ENCODE measurements around the gene PPP2R5C.

Gene PPP2R5C

DNA sequence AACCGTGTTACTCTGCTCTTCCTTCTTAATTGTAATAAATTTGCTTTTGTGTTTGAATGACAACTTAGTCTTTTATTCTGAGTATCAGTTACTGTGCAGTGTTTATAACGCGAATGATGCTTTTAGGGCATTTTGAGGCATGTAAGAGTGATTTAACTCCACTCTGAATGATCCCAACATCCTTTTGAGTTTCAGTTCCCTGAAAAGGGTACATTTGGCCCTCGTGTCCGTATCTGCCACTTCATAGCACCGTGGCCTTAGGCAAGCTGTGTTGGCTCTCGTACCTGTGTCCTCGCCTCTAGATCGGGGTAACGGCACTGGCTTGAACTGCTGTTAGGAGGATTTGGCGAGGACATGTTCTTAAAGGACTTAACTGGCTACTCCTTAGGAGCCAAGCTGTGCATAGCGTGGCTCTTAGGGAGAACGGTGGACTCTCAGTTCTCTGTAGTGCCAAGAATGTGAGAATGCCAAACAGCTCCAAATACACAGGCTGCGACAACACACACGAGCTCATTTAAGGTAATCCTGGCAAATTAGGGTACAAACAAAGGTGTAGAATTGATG lies 92.0 kb downstream of the PPP2R5C start:
- in situ Hi-C loops (cut with MboI; ENCODE audit: low pct_unique_long_range_greater_than_20kb, low sequenced_read_pairs, unreplicated experiment), result no loop called here
- no peak for DNase-seq (ENCODE audit: low spot score)

DNA sequence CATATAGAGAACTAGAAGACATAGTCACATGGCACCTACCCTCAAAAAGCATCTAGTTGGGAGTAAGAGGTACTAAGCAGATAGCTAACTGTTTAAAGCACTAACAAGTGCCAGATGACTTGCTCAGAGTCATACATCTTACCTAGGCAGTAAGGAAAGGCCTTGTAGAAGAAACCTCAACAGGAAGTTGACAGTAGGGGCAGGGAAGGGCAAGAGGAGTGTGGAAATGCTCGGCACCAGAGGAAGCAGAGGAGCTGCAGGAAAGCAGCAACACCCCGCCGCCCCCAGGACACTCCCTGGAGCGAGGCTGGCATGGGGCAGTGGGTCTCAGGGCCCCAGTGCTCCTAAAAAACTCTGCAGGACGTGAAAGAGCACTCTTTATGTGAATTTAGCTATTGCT lies 92.9 kb downstream of the PPP2R5C start:
- TF ChIP-seq CTCF (IDR thresholded peaks at IDR 0.05; ENCODE audit: extremely low read depth, insufficient read depth, missing control alignments), result no peak
- in situ Hi-C loops (cut with MboI; ENCODE audit: low pct_unique_long_range_greater_than_20kb, low sequenced_read_pairs, unreplicated experiment), result no loop called here
- no peak for DNase-seq (ENCODE audit: low spot score)

More for the DNA sequence above, 92.0 kb downstream of the PPP2R5C start:
- TF ChIP-seq CTCF (IDR thresholded peaks at IDR 0.05; ENCODE audit: extremely low read depth, insufficient read depth, missing control alignments), result no peak

DNA sequence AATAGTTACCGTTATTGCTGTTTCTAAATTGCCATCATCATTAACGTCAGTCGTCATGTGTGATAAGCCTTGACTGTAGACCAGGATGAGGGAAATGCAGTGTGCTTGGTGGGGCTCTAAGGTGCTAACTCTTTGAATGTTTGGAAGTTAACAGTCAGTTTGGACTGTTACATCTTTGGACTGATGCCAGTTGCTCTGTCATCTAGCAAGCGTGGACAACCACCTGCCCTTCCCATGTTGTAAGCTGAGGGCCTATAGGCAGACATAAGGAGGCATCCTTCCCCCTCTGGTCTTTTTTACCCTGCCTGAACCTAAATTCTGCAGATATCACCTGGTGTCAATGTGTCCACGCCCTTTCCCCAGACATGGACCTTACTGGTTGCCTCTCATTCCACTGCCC lies 94.4 kb downstream of the PPP2R5C start:
- no peak for DNase-seq (ENCODE audit: low spot score)
- in situ Hi-C loops (cut with MboI; ENCODE audit: low pct_unique_long_range_greater_than_20kb, low sequenced_read_pairs, unreplicated experiment), result no loop called here
- no peak for TF ChIP-seq CTCF (IDR thresholded peaks at IDR 0.05; ENCODE audit: extremely low read depth, insufficient read depth, missing control alignments)

GRCh38 chr14:101856536-101856935 lies 95.0 kb downstream of the PPP2R5C start:
- no peak for TF ChIP-seq CTCF (IDR thresholded peaks at IDR 0.05; ENCODE audit: extremely low read depth, insufficient read depth, missing control alignments)
- DNase-seq (ENCODE audit: low spot score), result no peak
- in situ Hi-C loops (cut with MboI; ENCODE audit: low pct_unique_long_range_greater_than_20kb, low sequenced_read_pairs, unreplicated experiment), result no loop called here

DNA sequence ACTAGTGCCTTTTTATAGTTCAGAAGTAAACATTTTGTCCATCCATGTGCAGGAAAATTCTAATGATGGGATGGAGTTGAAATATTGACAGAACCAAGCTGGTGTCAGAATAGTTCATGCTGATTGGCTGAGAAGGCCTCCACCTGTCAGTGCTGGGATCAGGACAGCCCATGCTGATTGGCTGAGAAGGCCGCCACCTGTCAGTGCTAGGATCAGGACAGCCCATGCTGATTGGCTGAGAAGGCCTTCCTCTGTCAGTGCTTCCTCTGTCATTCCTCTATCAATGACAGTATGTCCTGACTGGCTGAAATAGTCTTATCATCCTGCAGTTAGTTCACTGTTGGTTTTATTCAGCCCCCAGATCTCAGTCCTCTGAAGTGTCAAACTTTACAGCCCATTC lies 95.7 kb downstream of the PPP2R5C start:
- no peak for TF ChIP-seq CTCF (IDR thresholded peaks at IDR 0.05; ENCODE audit: extremely low read depth, insufficient read depth, missing control alignments)
- in situ Hi-C loops (cut with MboI; ENCODE audit: low pct_unique_long_range_greater_than_20kb, low sequenced_read_pairs, unreplicated experiment), result no loop called here
- DNase-seq (ENCODE audit: low spot score), result no peak

DNA sequence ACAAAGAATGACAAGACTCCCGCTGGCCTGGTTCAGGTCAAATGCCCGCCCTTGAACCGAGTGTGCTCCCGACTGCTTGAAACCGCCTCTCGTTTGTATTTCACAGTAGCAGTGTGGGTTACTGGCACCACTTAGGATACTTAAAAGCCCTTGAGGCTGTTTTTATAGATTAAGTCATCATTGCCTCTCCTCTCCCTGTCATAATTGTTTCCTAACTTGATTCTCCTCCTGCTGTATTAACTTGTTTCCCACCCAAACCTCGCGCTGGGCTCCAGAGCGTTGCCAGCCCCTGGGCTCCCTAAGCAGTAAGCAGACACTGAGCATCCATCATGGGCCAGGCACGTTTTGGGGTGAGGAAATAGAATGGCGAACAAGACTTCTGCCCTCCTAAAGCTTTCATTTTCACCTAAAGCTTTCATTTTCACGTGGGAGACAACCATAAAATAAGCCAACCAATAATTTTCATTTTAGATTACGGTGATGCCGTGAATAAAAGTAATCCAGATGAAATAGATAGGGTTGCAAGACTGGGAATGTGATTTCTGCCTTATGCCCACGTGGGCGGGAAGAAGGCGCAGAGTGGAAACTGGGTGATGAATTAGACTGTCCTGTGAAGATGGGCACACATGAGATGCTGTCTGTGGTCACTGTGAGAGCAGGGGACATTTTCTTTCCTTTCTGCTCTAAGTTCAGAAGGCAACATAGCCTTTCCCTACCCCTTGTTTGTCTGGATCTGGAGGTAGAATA lies 97.5 kb downstream of the PPP2R5C start:
- in situ Hi-C loops (cut with MboI; ENCODE audit: low pct_unique_long_range_greater_than_20kb, low sequenced_read_pairs, unreplicated experiment), result no loop called here

More for the DNA sequence above, 97.5 kb downstream of the PPP2R5C start:
- no peak for DNase-seq (ENCODE audit: low spot score)
- no peak for TF ChIP-seq CTCF (IDR thresholded peaks at IDR 0.05; ENCODE audit: extremely low read depth, insufficient read depth, missing control alignments)
